Urinary bladder (tissue), 4 donors: ENCODE data around the gene CEP68. TPM values are rescaled to one million over a fixed set of nuclear protein-coding genes. Genes with fewer than 3 reads are reported as not detected.
"Not testable (repeated sequence)": the region's sequence is repeated elsewhere in the genome, so short reads cannot be mapped to it uniquely, and the experiment has no call there.

Source experiments
- DNase-seq: peaks from one replicate; pipeline ENCODE4 v3.0.0-alpha.2; 2015; ENCODE audit errors: extremely low spot score
- H3K27ac ChIP-seq: one replicate; pipeline ENCODE4 v1.5.1; 2013; ENCODE audit warnings: low read depth, mild to moderate bottlenecking, moderate library complexity
- H3K36me3 ChIP-seq: one replicate; pipeline ENCODE4 v1.6.1; 2013; ENCODE audit warnings: mild to moderate bottlenecking, moderate library complexity; ENCODE audit not compliant: insufficient read depth
- H3K4me1 ChIP-seq: one replicate; pipeline ENCODE4 v1.6.1; 2013; ENCODE audit warnings: mild to moderate bottlenecking, moderate library complexity; ENCODE audit not compliant: insufficient read depth
- H3K4me3 ChIP-seq: one replicate; pipeline ENCODE4 v1.5.1; 2013; ENCODE audit warnings: low read depth, low read length
- WGBS: extraction: QIAGEN DNeasy Blood & Tissue Kit; methylation state at CpG from one replicate; pipeline ENCODE4 v1.1.7; 2013; 5-methylcytosine and 5-hydroxymethylcytosine counted together
- polyA plus RNA-seq: library from polyadenylated mRNA; stranded (reverse); fragments of 200-250 nt; gene quantifications from one replicate; pipeline ENCODE4 v1.2.3, GENCODE V29; 2013
- total RNA-seq: library from RNA; depleted of rRNA; stranded (reverse); fragments of >200 nt; gene quantifications from one replicate; pipeline ENCODE4 v1.2.3, GENCODE V29; 2014
- donor health status: healthy with polysubstance abuse.
- donor health status: healthy.

Gene CEP68, protein sequence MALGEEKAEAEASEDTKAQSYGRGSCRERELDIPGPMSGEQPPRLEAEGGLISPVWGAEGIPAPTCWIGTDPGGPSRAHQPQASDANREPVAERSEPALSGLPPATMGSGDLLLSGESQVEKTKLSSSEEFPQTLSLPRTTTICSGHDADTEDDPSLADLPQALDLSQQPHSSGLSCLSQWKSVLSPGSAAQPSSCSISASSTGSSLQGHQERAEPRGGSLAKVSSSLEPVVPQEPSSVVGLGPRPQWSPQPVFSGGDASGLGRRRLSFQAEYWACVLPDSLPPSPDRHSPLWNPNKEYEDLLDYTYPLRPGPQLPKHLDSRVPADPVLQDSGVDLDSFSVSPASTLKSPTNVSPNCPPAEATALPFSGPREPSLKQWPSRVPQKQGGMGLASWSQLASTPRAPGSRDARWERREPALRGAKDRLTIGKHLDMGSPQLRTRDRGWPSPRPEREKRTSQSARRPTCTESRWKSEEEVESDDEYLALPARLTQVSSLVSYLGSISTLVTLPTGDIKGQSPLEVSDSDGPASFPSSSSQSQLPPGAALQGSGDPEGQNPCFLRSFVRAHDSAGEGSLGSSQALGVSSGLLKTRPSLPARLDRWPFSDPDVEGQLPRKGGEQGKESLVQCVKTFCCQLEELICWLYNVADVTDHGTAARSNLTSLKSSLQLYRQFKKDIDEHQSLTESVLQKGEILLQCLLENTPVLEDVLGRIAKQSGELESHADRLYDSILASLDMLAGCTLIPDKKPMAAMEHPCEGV
- 32.3 TPM for total RNA-seq
- polyA plus RNA-seq = 18.5 TPM

DNA sequence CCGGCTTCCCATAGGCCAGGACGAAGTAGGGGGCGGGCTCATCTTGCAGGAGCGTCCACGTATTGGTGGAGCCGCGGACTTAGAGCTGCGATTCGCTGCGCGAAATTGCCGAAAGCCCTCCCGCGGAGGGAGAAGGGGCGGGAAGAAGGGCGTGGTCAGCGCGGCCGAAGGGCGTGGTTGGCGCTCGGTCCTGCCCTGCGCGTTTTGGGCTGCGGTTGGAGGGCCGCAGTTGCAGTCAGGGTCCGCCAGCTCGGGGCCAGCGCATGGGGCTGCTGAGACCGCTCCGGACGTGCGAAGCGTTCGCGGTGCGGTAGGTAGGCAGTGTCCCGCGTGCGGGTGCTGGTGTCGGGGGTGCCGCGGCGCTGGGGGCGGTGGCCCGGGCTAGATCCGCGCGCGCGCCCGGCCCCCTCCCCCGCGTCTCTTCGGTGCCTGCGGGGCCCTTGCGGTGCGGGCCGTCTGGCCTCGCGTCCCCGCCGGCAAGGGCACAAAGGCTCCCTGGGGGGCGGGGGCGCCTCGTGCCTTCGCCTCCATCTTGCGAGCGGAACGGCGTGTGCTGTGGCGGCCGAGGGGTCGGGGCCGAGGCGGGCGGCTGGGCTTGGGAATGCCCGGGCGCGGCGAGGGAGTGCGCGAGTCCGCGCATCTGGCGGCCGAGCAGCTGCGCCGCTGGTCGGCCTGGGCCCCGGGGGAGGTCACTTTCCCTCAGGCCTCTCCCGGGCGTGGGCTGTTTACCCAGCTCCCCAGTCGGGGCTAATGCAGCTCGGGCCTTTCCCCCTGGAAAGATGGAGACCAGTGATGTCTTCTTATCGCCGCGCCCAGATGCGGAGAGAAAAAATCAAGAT is at the start of gene CEP68:
Gene CEP68, plus strand, starts transcription at position 202 of the 839 bp plus-strand sequence. CDS start 13,029 bp downstream, outside the sequence.
- H3K4me3 ChIP-seq = peak within 1 kb of the TSS; percentile 74
- no peaks in the 10 kb centered on the region for H3K36me3 ChIP-seq
- peak; percentile 94 for DNase-seq
- peaks cover 1% of the 10 kb centered on the region for H3K4me1 ChIP-seq
- WGBS = under 1% methylated on average over 99 of the region's 99 CpGs
- peak within 1 kb of the TSS; percentile 77 for H3K27ac ChIP-seq

- Histone ChIP-seq H3K4me1 (no peaks in the 10 kb centered on the region), H3K27ac (no peak overlapping the region), H3K4me3 (no peak overlapping the region), H3K36me3 (no peaks in the 10 kb centered on the region)
- DNase-seq = no peak
- WGBS = 70% methylated on average over 1 of the region's 1 CpG
Observed at GRCh38 chr2:65013776-65014175, 42.4 kb upstream of the CEP68 start.

DNA sequence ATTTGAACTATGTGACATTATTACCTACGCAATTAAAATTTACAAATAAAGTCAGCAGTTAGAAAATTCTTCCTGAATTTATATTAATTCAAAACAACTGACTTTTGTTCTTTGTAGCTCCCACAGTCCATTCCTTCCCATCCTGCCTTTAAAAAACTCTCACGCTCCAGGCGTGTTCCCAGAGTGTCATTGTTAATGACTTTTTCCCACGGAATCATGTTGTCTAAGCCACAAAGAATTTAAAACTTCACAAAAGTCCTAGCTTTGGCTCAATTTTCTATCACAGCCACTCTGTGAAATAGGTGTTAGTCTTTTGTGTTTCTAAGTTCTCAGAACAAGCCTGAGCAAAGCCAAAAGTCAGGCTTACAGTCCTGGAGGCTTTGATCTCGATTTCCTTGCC is 40.5 kb upstream of the CEP68 start:
- no peak overlapping the region for H3K4me3 ChIP-seq
- no peaks in the 10 kb centered on the region for H3K36me3 ChIP-seq
- no peak for DNase-seq
- no peak overlapping the region for H3K27ac ChIP-seq
- H3K4me1 ChIP-seq = no peaks in the 10 kb centered on the region
- WGBS = 85% methylated on average over 5 of the region's 5 CpGs

DNA sequence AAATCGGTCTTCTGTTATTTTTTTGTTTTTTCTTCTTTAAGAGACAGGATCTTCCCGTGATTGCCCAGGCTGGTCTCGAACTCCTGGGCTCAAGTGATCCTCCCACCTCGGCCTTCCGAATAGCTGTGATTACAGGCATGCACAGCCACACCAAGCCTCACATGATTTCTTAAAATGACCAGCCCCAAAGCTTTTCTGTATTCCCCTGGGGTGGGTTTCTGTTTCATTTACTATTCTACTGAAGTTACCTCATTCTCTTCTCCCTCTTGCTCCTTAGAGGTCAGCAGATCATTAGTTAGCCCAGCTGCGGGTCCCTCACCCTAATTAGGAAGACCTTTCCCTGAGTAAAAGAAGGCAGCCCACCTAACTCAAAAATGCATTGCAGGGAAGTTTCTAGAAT is 39.4 kb upstream of the CEP68 start:
- H3K36me3 ChIP-seq = no peaks in the 10 kb centered on the region
- no peak for DNase-seq
- 86% methylated on average over 6 of the region's 6 CpGs for WGBS
- H3K27ac ChIP-seq = no peak overlapping the region
- no peaks in the 10 kb centered on the region for H3K4me1 ChIP-seq
- H3K4me3 ChIP-seq = no peak overlapping the region

- 71% methylated on average over 4 of the region's 4 CpGs for WGBS
- DNase-seq = no peak
Observed at GRCh38 chr2:65017335-65017734, 38.9 kb upstream of the CEP68 start.

DNA sequence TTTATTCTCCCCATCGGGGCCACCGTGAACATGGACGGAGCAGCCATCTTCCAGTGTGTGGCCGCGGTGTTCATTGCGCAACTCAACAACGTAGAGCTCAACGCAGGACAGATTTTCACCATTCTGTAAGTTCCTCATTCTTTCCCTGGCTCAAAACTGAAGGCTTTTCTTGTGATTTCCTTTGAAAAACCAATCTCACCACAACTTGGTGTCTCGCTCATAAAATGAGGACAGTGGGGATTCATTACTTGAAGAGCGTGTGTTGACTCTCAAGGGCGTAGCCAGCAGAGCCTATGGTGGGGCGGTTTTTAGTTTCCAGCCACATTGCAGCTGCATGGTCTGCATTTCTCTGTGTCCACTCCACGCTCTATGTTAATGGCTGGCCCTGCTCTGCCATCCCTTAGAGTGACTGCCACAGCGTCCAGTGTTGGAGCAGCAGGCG is 38.1 kb upstream of the CEP68 start:
- Histone ChIP-seq H3K4me1 (no peaks in the 10 kb centered on the region), H3K36me3 (no peaks in the 10 kb centered on the region), H3K4me3 (no peak overlapping the region), H3K27ac (no peak overlapping the region)
- DNase-seq = no peak
- WGBS = 93% methylated on average over 15 of the region's 15 CpGs

More at GRCh38 chr2:65017335-65017734, 38.9 kb upstream of the CEP68 start:
- H3K36me3 ChIP-seq = no peaks in the 10 kb centered on the region
- H3K4me3 ChIP-seq = no peak overlapping the region
- no peak overlapping the region for H3K27ac ChIP-seq
- no peaks in the 10 kb centered on the region for H3K4me1 ChIP-seq

GRCh38 chr2:65019010-65019409 is 37.2 kb upstream of the CEP68 start:
- Histone ChIP-seq H3K36me3 (no peaks in the 10 kb centered on the region), H3K4me1 (no peaks in the 10 kb centered on the region), H3K27ac (no peak overlapping the region), H3K4me3 (no peak overlapping the region)
- no peak for DNase-seq
- 81% methylated on average over 1 of the region's 1 CpG for WGBS

- WGBS = 90% methylated on average over 8 of the region's 8 CpGs
- no peaks in the 10 kb centered on the region for H3K4me1 ChIP-seq
- DNase-seq = no peak
- no peak overlapping the region for H3K4me3 ChIP-seq
- H3K27ac ChIP-seq = no peak overlapping the region
- no peaks in the 10 kb centered on the region for H3K36me3 ChIP-seq
Observed at GRCh38 chr2:65019675-65020195, 36.5 kb upstream of the CEP68 start.

- WGBS = 94% methylated on average over 1 of the region's 1 CpG
- H3K4me1 ChIP-seq, H3K27ac ChIP-seq, H3K36me3 ChIP-seq, H3K4me3 ChIP-seq, DNase-seq: not testable (repeated sequence)
Observed at GRCh38 chr2:65020251-65020650, 36.0 kb upstream of the CEP68 start.

GRCh38 chr2:65020943-65021528 is 35.2 kb upstream of the CEP68 start:
- no peaks in the 10 kb centered on the region for H3K4me1 ChIP-seq
- no peak for DNase-seq
- H3K36me3 ChIP-seq = no peaks in the 10 kb centered on the region
- H3K4me3 ChIP-seq = no peak overlapping the region
- WGBS = 92% methylated on average over 11 of the region's 11 CpGs
- H3K27ac ChIP-seq = no peak overlapping the region

- Histone ChIP-seq H3K4me3 (no peak overlapping the region), H3K36me3 (no peaks in the 10 kb centered on the region)
Observed at GRCh38 chr2:65021709-65022108, 34.5 kb upstream of the CEP68 start.

GRCh38 chr2:65022189-65022588 is 34.0 kb upstream of the CEP68 start:
- no peak for DNase-seq
- WGBS = 92% methylated on average over 6 of the region's 6 CpGs
- H3K36me3 ChIP-seq = no peaks in the 10 kb centered on the region

More at GRCh38 chr2:65021709-65022108, 34.5 kb upstream of the CEP68 start:
- no peak for DNase-seq
- Histone ChIP-seq H3K4me1 (no peaks in the 10 kb centered on the region), H3K27ac (no peak overlapping the region)
- WGBS = 69% methylated on average over 4 of the region's 4 CpGs

GRCh38 chr2:65023742-65024141 is 32.5 kb upstream of the CEP68 start:
- no peak for DNase-seq
- Histone ChIP-seq H3K4me3 (no peak overlapping the region), H3K4me1 (no peaks in the 10 kb centered on the region), H3K27ac (no peak overlapping the region), H3K36me3 (no peaks in the 10 kb centered on the region)
- WGBS = 91% methylated on average over 8 of the region's 8 CpGs

More at GRCh38 chr2:65022189-65022588, 34.0 kb upstream of the CEP68 start:
- Histone ChIP-seq H3K4me3 (no peak overlapping the region), H3K27ac (no peak overlapping the region), H3K4me1 (no peaks in the 10 kb centered on the region)
